Osteocyte (in vitro differentiated cells): Measurements from ENCODE around the gene MAB21L1. TPM values are rescaled to one million over a fixed set of nuclear protein-coding genes. Genes with fewer than 3 reads are reported as not detected.

Experiments used
- DNase-seq: peaks from one replicate; pipeline ENCODE4 v3.0.0; 2021; ENCODE audit warnings: mixed read lengths; ENCODE audit not compliant: unreplicated experiment; ENCODE audit errors: extremely low spot score
- H3K27ac Mint-ChIP-seq: one replicate; pipeline ENCODE4 v1.8.0; 2021; ENCODE audit warnings: mild to moderate bottlenecking, mixed read lengths; ENCODE audit not compliant: unreplicated experiment
- H3K27me3 Mint-ChIP-seq: one replicate; pipeline ENCODE4 v1.8.0; 2021; ENCODE audit warnings: mixed read lengths; ENCODE audit not compliant: unreplicated experiment
- H3K36me3 Mint-ChIP-seq: one replicate; pipeline ENCODE4 v1.8.0; 2021; ENCODE audit warnings: mixed read lengths; ENCODE audit not compliant: unreplicated experiment
- H3K4me1 Mint-ChIP-seq: one replicate; pipeline ENCODE4 v1.8.0; 2021; ENCODE audit warnings: mixed read lengths; ENCODE audit not compliant: unreplicated experiment
- H3K4me3 Mint-ChIP-seq: one replicate; pipeline ENCODE4 v1.8.0; 2021; ENCODE audit warnings: mild to moderate bottlenecking, moderate library complexity, mixed read lengths; ENCODE audit not compliant: unreplicated experiment
- H3K9me3 Mint-ChIP-seq: one replicate; pipeline ENCODE4 v1.8.0; 2021; ENCODE audit warnings: mixed read lengths; ENCODE audit not compliant: unreplicated experiment
- total RNA-seq: library from RNA; stranded (reverse); gene quantifications from 2 replicates; pipeline ENCODE4 v1.2.1, GENCODE V29; 2021
- TF ChIP-seq, protein P1 (sequence below): fragments of 200-600 bp; sonication (generic); IDR thresholded peaks from 2 replicates; pipeline ENCODE4 v1.5.0; 2021; ENCODE audit warnings: antibody characterized with exemption, mild to moderate bottlenecking, moderate library complexity

The MAB21L1 gene
- total RNA-seq, 1 donor from 2014 or later, result 9.0 TPM

DNA sequence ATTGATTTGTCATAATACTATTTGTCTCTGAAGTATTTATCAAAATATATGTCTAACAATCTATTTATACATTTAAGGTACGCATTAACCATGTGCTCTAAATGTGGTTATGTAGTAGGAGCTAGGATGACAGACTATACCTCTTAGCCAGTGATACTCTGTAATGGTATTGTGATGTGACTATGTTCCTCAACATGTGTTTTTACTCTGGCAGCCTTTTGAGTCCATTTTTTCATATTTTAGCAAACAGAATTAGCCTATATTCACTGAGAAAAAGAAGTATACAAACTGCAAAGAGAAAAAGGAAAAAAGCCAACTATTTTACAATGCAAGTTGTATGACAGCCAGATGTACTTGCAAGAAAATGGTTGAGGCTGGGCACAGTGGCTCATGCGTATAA, 26.7 kb downstream of the MAB21L1 start:
- TF ChIP-seq, protein P1, sequence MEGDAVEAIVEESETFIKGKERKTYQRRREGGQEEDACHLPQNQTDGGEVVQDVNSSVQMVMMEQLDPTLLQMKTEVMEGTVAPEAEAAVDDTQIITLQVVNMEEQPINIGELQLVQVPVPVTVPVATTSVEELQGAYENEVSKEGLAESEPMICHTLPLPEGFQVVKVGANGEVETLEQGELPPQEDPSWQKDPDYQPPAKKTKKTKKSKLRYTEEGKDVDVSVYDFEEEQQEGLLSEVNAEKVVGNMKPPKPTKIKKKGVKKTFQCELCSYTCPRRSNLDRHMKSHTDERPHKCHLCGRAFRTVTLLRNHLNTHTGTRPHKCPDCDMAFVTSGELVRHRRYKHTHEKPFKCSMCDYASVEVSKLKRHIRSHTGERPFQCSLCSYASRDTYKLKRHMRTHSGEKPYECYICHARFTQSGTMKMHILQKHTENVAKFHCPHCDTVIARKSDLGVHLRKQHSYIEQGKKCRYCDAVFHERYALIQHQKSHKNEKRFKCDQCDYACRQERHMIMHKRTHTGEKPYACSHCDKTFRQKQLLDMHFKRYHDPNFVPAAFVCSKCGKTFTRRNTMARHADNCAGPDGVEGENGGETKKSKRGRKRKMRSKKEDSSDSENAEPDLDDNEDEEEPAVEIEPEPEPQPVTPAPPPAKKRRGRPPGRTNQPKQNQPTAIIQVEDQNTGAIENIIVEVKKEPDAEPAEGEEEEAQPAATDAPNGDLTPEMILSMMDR, result no peak
- Mint-ChIP-seq H3K9me3 (no peaks in the 10 kb centered on the region), H3K36me3 (no peaks in the 10 kb centered on the region), H3K27ac (no peak overlapping the region), H3K4me1 (peaks cover 3% of the 10 kb centered on the region), H3K27me3 (no peaks in the 10 kb centered on the region), H3K4me3 (no peak overlapping the region)
- no peak for DNase-seq

- H3K4me3 Mint-ChIP-seq, result no peak overlapping the region
- peaks cover 3% of the 10 kb centered on the region for H3K4me1 Mint-ChIP-seq
- H3K27ac Mint-ChIP-seq, result no peak overlapping the region
- no peaks in the 10 kb centered on the region for H3K27me3 Mint-ChIP-seq
- no peak for DNase-seq
- H3K36me3 Mint-ChIP-seq, result no peaks in the 10 kb centered on the region
- H3K9me3 Mint-ChIP-seq, result no peaks in the 10 kb centered on the region
- TF ChIP-seq, protein P1, result no peak
These were observed 28.0 kb downstream of the MAB21L1 start for GRCh38 chr13:35448465-35448864.
